Keratinocyte (primary cell): ENCODE results near the gene TMEM33.

Source experiments
- CTCF ChIP-seq, 3 experiments: IDR thresholded peaks in 1 of 3; conservative IDR thresholded peaks in 1 of 3; optimal IDR thresholded peaks in 1 of 3; 2 replicates in 2 of 3; 3 replicates in 1 of 3; pipeline versions ENCODE3 to v1.5.1; 2011; ENCODE audit warnings: low read length in 3 of 3, mild to moderate bottlenecking in 3 of 3, moderate library complexity in 2 of 3, control low read depth in 1 of 3, inconsistent platforms in 1 of 3; ENCODE audit not compliant: insufficient read depth in 2 of 3; ENCODE audit errors: extremely low read depth in 1 of 3
- EZH2 ChIP-seq: IDR thresholded peaks from one replicate; pipeline ENCODE4 v1.6.1; 2012; ENCODE audit warnings: inconsistent platforms, mild to moderate bottlenecking, low read length, moderate library complexity

DNA sequence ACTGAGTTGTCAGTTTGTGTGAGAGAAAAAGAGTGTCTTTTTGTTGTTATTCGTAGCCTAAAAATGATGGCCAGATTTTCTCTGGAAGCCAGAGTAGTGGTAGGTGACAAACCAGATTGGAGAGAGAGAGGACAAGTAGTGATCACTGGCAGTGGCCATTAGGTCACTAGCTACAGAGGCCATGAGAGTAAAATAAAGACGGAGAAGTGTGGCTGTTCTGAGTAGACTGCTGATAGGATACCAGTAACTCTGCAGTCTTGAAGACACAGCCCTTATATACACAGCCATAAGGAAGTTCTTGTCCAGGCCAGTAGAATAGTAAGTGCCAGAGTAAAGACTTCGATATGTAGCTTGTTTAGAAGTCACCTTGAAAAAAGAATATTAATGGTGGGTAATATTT, 62.8 kb downstream of the TMEM33 start:
- TF ChIP-seq CTCF (optimal IDR thresholded peaks at IDR 0.05 in 1 of 3, IDR thresholded peaks at IDR 0.05 in 1 of 3, conservative IDR thresholded peaks at IDR 0.05 in 1 of 3; ENCODE audit: extremely low read depth in 1 of 3, insufficient read depth in 2 of 3, low read length in 3 of 3): no peak
- TF ChIP-seq EZH2: no peak
